KOPT-K1 (cell line): ENCODE measurements around the gene ELP2.
"Not testable (repeated sequence)": the region's sequence is repeated elsewhere in the genome, so short reads cannot be mapped to it uniquely, and the experiment has no call there.

Experiments
- H3K27ac ChIP-seq: fragments of 200-600 bp; sonication (generic); 2 replicates; pipeline ENCODE4 v1.5.1; 2016; ENCODE audit warnings: antibody characterized with exemption, mild to moderate bottlenecking, low read depth, low read length; ENCODE audit not compliant: poor library complexity, severe bottlenecking
- H3K36me3 ChIP-seq: fragments of 200-600 bp; sonication (generic); 2 replicates; pipeline ENCODE4 v1.5.1; 2017; ENCODE audit warnings: antibody characterized with exemption, mild to moderate bottlenecking, low read length, moderate library complexity; ENCODE audit not compliant: insufficient read depth
- H3K9me3 ChIP-seq: fragments of 200-600 bp; sonication (generic); 2 replicates; pipeline ENCODE4 v1.5.1; 2017; ENCODE audit warnings: antibody characterized with exemption, low read length, mild to moderate bottlenecking; ENCODE audit not compliant: insufficient read depth, poor library complexity, severe bottlenecking

Gene ELP2

GRCh38 chr18:36200354-36200771 is 70.7 kb downstream of the ELP2 start:
- Histone ChIP-seq H3K36me3 (no peaks in the 10 kb centered on the region), H3K9me3 (no peaks in the 10 kb centered on the region), H3K27ac (no peak overlapping the region)

GRCh38 chr18:36201765-36202164 is 72.1 kb downstream of the ELP2 start:
- H3K36me3 ChIP-seq = no peaks in the 10 kb centered on the region
- no peak overlapping the region for H3K27ac ChIP-seq
- no peaks in the 10 kb centered on the region for H3K9me3 ChIP-seq

- Histone ChIP-seq H3K36me3 (no peaks in the 10 kb centered on the region), H3K27ac (no peak overlapping the region), H3K9me3 (no peaks in the 10 kb centered on the region)
Observed at GRCh38 chr18:36203360-36203895, 73.7 kb downstream of the ELP2 start.

- Histone ChIP-seq H3K36me3 (no peaks in the 10 kb centered on the region), H3K9me3 (no peaks in the 10 kb centered on the region), H3K27ac (no peak overlapping the region)
Observed at GRCh38 chr18:36205166-36205565, 75.5 kb downstream of the ELP2 start.

GRCh38 chr18:36207303-36207702 is 77.6 kb downstream of the ELP2 start:
- H3K9me3 ChIP-seq = no peaks in the 10 kb centered on the region
- H3K36me3 ChIP-seq = no peaks in the 10 kb centered on the region
- H3K27ac ChIP-seq = no peak overlapping the region

- not testable (repeated sequence) for H3K36me3 ChIP-seq, H3K9me3 ChIP-seq
Observed at GRCh38 chr18:36207969-36208368, 78.3 kb downstream of the ELP2 start.

GRCh38 chr18:36211612-36212065 is 81.9 kb downstream of the ELP2 start:
- Histone ChIP-seq H3K9me3 (no peaks in the 10 kb centered on the region), H3K27ac (no peak overlapping the region), H3K36me3 (no peaks in the 10 kb centered on the region)

More at GRCh38 chr18:36207969-36208368, 78.3 kb downstream of the ELP2 start:
- not testable (repeated sequence) for H3K27ac ChIP-seq

- Histone ChIP-seq H3K9me3 (no peaks in the 10 kb centered on the region), H3K27ac (no peak overlapping the region), H3K36me3 (no peaks in the 10 kb centered on the region)
Observed at GRCh38 chr18:36212301-36213171, 82.8 kb downstream of the ELP2 start.

GRCh38 chr18:36214811-36215210 is 85.1 kb downstream of the ELP2 start:
- Histone ChIP-seq H3K9me3 (no peaks in the 10 kb centered on the region), H3K36me3 (no peaks in the 10 kb centered on the region), H3K27ac (no peak overlapping the region)

- H3K9me3 ChIP-seq = no peaks in the 10 kb centered on the region
- H3K27ac ChIP-seq = no peak overlapping the region
- H3K36me3 ChIP-seq = no peaks in the 10 kb centered on the region
Observed at GRCh38 chr18:36215577-36215976, 85.9 kb downstream of the ELP2 start.

GRCh38 chr18:36217348-36217747 is 87.6 kb downstream of the ELP2 start:
- Histone ChIP-seq H3K27ac (no peak overlapping the region), H3K9me3 (no peaks in the 10 kb centered on the region), H3K36me3 (no peaks in the 10 kb centered on the region)

- Histone ChIP-seq H3K36me3 (no peaks in the 10 kb centered on the region), H3K9me3 (peaks cover 9% of the 10 kb centered on the region), H3K27ac (no peak overlapping the region)
Observed at GRCh38 chr18:36229188-36229587, 99.5 kb downstream of the ELP2 start.
